Left lung (tissue), 10 donors: Measurements from ENCODE around the gene CNNM3. TPM values are rescaled to one million over a fixed set of nuclear protein-coding genes. Genes with fewer than 3 reads are reported as not detected.

Experiments used
- ATAC-seq: fragments of 200-7000 bp; cut with Tn5 transposase; one replicate; pipeline ENCODE4 v1.9.1; 2020; ENCODE audit warnings: moderate library complexity
- DNase-seq, 4 donors: peaks; one replicate each; pipeline ENCODE4 v3.0.0-alpha.2; 2013 to 2020
- H3K27ac ChIP-seq, 2 donors: fragments of 200-600 bp; sonication (generic) in 1 of 2; one replicate each; pipeline versions ENCODE4 v1.5.0 to v1.8.0; 2020 to 2021
- H3K27me3 ChIP-seq, 2 donors: fragments of 200-600 bp; sonication (generic) in 1 of 2; one replicate each; pipeline versions ENCODE4 v1.5.0 to v1.8.0; 2020 to 2021
- H3K36me3 ChIP-seq, 2 donors: fragments of 200-600 bp; sonication (generic) in 1 of 2; one replicate each; pipeline versions ENCODE4 v1.5.0 to v1.8.0; 2020 to 2021
- H3K4me1 ChIP-seq, 2 donors: fragments of 200-600 bp; one replicate each; pipeline ENCODE4 v1.8.0; 2021
- H3K4me3 ChIP-seq, 2 donors: fragments of 200-600 bp; sonication (generic) in 1 of 2; one replicate each; pipeline versions ENCODE4 v1.5.0 to v1.8.0; 2020 to 2021; ENCODE audit warnings: mild to moderate bottlenecking in 1 of 2
- H3K9me3 ChIP-seq, 2 donors: fragments of 200-600 bp; sonication (generic) in 1 of 2; one replicate each; pipeline versions ENCODE4 v1.5.0 to v1.8.0; 2020 to 2021
- intact Hi-C, 2 donors: fragments of 100-400 bp; cut with DNase I; formaldehyde crosslinking; loops; one replicate each; pipeline versions ENCODE4 v1.11.2 to v1.14.2; 2022
- polyA plus RNA-seq, 6 donors: library from polyadenylated mRNA; unstranded; fragments of 120-200 nt; gene quantifications; one replicate each; pipeline ENCODE4 v1.2.1, GENCODE V29; 2013; ENCODE audit not compliant: insufficient read length in 6 of 6
- total RNA-seq, 2 donors: library from RNA; stranded (reverse); fragmentation: NEBNext Ultra II Directional; extraction: Animal tissue kit (Norgen Biotek cat#: 25700); gene quantifications; one replicate each; pipeline ENCODE4 v1.2.1, GENCODE V29; 2021
- TF ChIP-seq, protein P1 (sequence below), 2 donors: fragments of 200-600 bp; sonication (generic) in 1 of 2; IDR thresholded peaks; one replicate each; pipeline versions ENCODE4 v1.5.0 to v1.8.0; 2021; ENCODE audit warnings: antibody characterized with exemption in 2 of 2
- donor health status: DM: no; HTN: yes; CAD: no.
- donor health status: DM: no; HTN: no; CAD: no.

CNNM3 gene
- total and polyA plus RNA-seq, 8 donors, result 24.8 to 37.9 (median 32.2) TPM

GRCh38 chr2:96830044-96830562 lies 14.0 kb downstream of the CNNM3 start:
- Histone ChIP-seq H3K36me3 (peaks cover 0 to 98% of the 10 kb centered on the region in 2 donors), H3K27me3 (no peaks in the 10 kb centered on the region), H3K4me3 (no peak overlapping the region), H3K9me3 (no peaks in the 10 kb centered on the region), H3K4me1 (no peaks in the 10 kb centered on the region), H3K27ac (no peak overlapping the region)
- TF ChIP-seq, protein P1, sequence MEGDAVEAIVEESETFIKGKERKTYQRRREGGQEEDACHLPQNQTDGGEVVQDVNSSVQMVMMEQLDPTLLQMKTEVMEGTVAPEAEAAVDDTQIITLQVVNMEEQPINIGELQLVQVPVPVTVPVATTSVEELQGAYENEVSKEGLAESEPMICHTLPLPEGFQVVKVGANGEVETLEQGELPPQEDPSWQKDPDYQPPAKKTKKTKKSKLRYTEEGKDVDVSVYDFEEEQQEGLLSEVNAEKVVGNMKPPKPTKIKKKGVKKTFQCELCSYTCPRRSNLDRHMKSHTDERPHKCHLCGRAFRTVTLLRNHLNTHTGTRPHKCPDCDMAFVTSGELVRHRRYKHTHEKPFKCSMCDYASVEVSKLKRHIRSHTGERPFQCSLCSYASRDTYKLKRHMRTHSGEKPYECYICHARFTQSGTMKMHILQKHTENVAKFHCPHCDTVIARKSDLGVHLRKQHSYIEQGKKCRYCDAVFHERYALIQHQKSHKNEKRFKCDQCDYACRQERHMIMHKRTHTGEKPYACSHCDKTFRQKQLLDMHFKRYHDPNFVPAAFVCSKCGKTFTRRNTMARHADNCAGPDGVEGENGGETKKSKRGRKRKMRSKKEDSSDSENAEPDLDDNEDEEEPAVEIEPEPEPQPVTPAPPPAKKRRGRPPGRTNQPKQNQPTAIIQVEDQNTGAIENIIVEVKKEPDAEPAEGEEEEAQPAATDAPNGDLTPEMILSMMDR (IDR thresholded peaks at IDR 0.05), result no peak
- ATAC-seq (no peak), DNase-seq (no peak)
- intact Hi-C loops, result no loop called here

- peaks cover 0 to 82% of the 10 kb centered on the region in 2 donors for H3K36me3 ChIP-seq
- peak; percentile 33 for ATAC-seq
Measured at GRCh38 chr2:96831679-96832078, 15.6 kb downstream of the CNNM3 start.

DNA sequence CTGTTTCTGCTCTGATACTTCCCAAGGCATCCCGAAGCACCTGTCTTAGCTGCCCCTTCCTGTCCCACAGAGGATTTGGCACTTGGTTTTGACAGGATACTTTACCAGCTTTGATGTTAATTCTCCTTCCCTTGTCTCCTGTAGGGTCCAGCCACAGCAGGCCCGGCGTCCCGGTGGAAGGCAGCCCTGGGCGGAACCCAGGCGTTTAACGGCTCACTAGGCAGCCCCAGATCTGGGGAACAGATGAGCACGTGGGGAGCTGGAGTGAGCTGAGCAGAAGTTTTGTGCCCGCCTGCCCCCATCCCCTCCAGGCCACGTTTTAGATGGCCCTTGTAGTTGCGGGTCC lies 16.3 kb downstream of the CNNM3 start:
- no peak for ATAC-seq
- intact Hi-C loops, result no loop called here

More at GRCh38 chr2:96831679-96832078, 15.6 kb downstream of the CNNM3 start:
- no peaks in the 10 kb centered on the region for H3K9me3 ChIP-seq
- intact Hi-C loops, result no loop called here
- TF ChIP-seq, protein P1 (IDR thresholded peaks at IDR 0.05), result no peak
- no peak overlapping the region for H3K4me3 ChIP-seq
- H3K27ac ChIP-seq, result no peak overlapping the region
- DNase-seq, result no peak
- no peaks in the 10 kb centered on the region for H3K4me1 ChIP-seq
- H3K27me3 ChIP-seq, result no peaks in the 10 kb centered on the region

DNA sequence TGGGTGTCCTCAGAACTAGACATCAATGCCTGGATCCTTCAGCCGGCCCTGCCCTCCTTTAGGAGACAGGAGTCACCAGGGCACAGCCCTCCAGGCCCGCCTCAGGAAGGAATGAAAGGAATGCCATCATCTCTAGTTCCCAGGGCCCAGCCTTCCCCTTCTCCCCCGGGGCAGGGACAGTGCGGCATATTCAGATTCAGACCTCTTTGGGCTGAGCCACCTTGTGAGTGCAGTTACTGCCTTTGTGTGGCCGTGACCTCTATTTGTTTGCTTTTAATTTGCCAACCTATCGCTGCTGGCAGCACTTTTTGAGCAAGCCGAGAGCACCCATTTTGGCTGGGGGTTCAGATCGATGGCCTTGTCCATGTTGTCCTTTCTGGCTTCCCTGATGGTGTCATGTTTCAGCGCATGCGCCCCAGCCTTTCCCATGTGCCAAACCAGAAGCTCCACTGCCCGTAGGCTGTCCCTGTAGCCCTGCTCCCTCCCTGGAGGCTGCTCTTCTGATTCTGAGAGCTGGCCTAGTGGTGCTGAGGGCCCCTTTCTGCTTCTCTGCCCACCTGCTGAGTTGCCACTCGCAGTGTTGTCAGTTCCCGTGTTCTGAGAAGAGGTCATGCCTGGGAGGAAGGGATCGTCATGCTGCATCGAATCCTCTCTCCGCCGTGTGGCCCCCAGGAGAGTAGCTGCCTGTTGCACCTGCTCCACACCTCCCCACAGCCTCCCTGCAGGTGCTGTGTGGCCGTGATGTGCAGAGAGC lies 16.9 kb downstream of the CNNM3 start:
- Histone ChIP-seq H3K9me3 (no peaks in the 10 kb centered on the region), H3K27me3 (no peaks in the 10 kb centered on the region), H3K27ac (peak overlapping the region in 1 of 2 donors; percentile 34), H3K36me3 (peaks cover 0 to 75% of the 10 kb centered on the region in 2 donors), H3K4me3 (no peak overlapping the region), H3K4me1 (no peaks in the 10 kb centered on the region)
- intact Hi-C loops, result no loop called here
- peak; percentile 53 to 87 (median 72) for DNase-seq
- TF ChIP-seq, protein P1 (IDR thresholded peaks at IDR 0.05), result no peak
- peak; percentile 87 for ATAC-seq

More for the DNA sequence above, 16.3 kb downstream of the CNNM3 start:
- DNase-seq, result no peak
- H3K36me3 ChIP-seq, result peaks cover 0 to 75% of the 10 kb centered on the region in 2 donors
- H3K9me3 ChIP-seq, result no peaks in the 10 kb centered on the region
- H3K27ac ChIP-seq, result peak overlapping the region in 1 of 2 donors; percentile 34
- TF ChIP-seq, protein P1 (IDR thresholded peaks at IDR 0.05), result no peak
- no peaks in the 10 kb centered on the region for H3K4me1 ChIP-seq
- no peak overlapping the region for H3K4me3 ChIP-seq
- no peaks in the 10 kb centered on the region for H3K27me3 ChIP-seq

DNA sequence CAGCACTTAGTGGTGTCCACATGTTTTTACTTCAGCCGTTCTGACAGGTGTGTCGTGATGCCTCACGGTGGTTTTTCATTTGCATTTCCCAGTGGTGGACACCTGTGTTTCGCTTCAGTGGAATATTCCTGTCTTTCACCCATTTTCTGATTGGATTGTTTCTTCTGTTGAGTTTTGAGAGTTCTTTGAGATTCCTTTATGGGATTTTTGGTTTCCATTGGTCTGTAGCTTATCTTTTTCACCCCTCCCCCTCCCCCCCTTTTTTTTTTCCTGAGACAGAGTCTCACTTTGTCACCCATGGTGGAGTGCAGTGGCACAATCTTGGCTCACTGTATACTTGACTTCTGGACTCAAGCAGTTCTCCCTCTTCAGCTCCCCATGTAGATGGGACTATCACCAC lies 19.8 kb downstream of the CNNM3 start:
- TF ChIP-seq, protein P1 (IDR thresholded peaks at IDR 0.05), result no peak
- Histone ChIP-seq H3K9me3 (no peaks in the 10 kb centered on the region), H3K27ac (no peak overlapping the region), H3K4me3 (no peak overlapping the region), H3K36me3 (peaks cover 0 to 52% of the 10 kb centered on the region in 2 donors), H3K4me1 (peaks cover 0 to 11% of the 10 kb centered on the region in 2 donors), H3K27me3 (no peaks in the 10 kb centered on the region)
- intact Hi-C loops, result no loop called here
- ATAC-seq (no peak), DNase-seq (no peak)
